AG04449 (cell line): ENCODE results near the gene ADGRL1.
"Not testable (repeated sequence)": the region's sequence is repeated elsewhere in the genome, so short reads cannot be mapped to it uniquely, and the experiment has no call there.

ENCODE experiments used
- CTCF ChIA-PET: fragments of 350-600 bp; formaldehyde crosslinking; extraction: SDS; loops from one replicate; lab custom pipeline; 2021; ENCODE audit warnings: antibody characterized with exemption; lab: Yijun Ruan, JAX
- POLR2A ChIA-PET: fragments of 400-600, 350-600 bp; formaldehyde crosslinking; extraction: SDS; loops from one replicate; lab custom pipeline; 2020; ENCODE audit warnings: antibody characterized with exemption, inconsistent platforms; lab: Yijun Ruan, JAX
- DNase-seq: peaks from one replicate; pipeline ENCODE4 v3.0.0-alpha.2; 2010; ENCODE audit warnings: low read depth, low spot score
- H3K4me3 ChIP-seq: 2 replicates; pipeline ENCODE4 v1.5.1; 2011; ENCODE audit warnings: low read depth, mild to moderate bottlenecking, control low read depth, low read length
- TF ChIP-seq, protein P1 (sequence below): IDR thresholded peaks from one replicate; pipeline ENCODE4 v1.5.1; 2011; ENCODE audit warnings: mild to moderate bottlenecking, moderate library complexity, low read length, control low read depth, inconsistent platforms; ENCODE audit not compliant: insufficient read depth; ENCODE audit errors: missing control alignments

Gene ADGRL1

DNA sequence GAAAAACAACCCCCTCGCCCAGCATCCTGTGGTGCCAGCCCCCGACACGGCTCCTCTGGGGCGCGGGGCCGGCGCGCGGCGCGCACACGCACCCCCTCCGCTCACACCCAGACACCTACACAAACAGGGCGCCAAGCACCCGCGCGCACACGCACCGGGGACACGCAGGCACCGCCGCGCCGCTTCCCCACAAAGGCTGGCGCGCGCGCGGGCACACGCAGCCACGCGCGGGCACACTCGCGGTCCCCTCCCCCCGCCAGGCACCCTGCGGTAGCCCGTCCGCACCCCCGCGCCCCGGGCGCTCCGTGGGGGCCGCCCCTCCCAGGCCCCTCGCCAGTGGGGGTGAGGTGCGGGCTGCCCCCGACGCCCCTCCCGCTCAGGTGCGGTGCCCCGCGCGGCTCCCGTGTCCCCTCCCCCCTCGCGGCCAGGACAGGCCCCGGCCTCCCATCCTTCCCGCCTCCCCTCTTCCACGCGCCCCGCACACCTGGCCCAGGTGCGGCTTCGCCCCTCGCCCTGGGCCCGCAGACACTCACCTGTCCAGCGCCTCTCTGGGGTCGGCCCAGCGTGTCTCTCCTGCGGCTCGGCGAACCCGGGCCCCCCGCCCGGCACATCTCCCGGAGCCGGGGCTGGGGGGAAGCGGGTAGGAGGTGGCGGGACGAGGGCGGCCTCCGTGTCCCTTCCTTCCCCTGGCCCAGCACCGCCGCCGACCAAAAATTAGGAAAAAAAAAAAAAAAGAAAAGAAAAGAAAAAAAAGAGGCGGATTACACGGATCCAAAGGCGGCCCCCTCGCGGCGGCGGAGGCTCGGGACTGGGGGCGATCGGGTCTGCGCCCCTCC is at the start of gene ADGRL1:
ADGRL1 (minus strand) TSS at position 718 of the 836 bp plus-strand sequence. CDS start 22,567 bp downstream, outside the sequence.
- CTCF ChIA-PET, DNase-seq, POLR2A ChIA-PET: not testable (repeated sequence)
- peak within 1 kb of the TSS; percentile 53 for H3K4me3 ChIP-seq

GRCh38 chr19:14255316-14255715 is 49.3 kb upstream of the ADGRL1 start:
- DNase-seq, POLR2A ChIA-PET: not testable (repeated sequence)

GRCh38 chr19:14253822-14254599 is 48.0 kb upstream of the ADGRL1 start:
- CTCF ChIA-PET = interaction anchor here (1.0 kb wide), 1 partner anchor 37 kb away, joined by 3 read pairs; no protein-coding TSS in a partner anchor
- H3K4me3 ChIP-seq, DNase-seq, POLR2A ChIA-PET: not testable (repeated sequence)

More at GRCh38 chr19:14255316-14255715, 49.3 kb upstream of the ADGRL1 start:
- H3K4me3 ChIP-seq, CTCF ChIA-PET: not testable (repeated sequence)

DNA sequence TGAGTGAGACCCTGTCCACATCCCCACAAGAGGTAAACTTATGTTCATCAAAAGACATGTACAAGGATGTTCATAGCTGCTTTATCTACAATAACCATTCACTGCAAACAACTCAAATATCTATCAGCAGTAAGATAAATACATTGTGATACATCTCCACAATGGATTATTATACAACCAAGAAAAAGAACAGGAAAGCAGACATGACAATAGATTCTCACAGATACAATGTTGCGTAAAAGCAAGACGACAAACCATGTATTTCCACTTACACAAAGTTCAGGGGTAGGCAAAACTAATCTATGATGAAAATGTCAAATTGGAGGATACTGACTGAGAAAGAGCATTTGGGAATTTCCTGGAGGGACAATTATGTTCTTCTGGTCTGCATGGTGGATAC is 46.2 kb upstream of the ADGRL1 start:
- CTCF ChIA-PET, POLR2A ChIA-PET, DNase-seq, H3K4me3 ChIP-seq: not testable (repeated sequence)

DNA sequence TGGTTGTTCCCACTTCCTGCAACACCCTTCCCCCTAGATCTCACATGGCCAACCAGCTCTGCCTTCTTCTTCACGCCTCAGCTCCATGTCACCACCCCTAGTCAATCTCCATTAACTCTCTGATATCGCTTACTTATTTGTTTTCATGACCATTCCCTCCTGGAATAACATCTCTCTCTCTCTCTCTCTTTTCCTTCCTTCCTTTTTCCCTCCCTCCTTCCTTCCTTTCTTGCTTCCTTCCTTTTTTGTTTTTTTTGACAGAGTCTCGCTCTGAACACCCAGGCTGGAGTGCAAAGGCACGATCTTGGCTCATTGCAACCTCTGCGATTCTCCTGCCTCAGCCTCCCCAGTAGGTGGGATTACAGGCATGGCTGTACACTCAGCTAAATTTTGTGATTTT is 44.9 kb upstream of the ADGRL1 start:
- H3K4me3 ChIP-seq = no peak overlapping the region
- ChIA-PET POLR2A (no interaction called here), CTCF (no interaction called here)
- no peak for DNase-seq
- TF ChIP-seq, protein P1, sequence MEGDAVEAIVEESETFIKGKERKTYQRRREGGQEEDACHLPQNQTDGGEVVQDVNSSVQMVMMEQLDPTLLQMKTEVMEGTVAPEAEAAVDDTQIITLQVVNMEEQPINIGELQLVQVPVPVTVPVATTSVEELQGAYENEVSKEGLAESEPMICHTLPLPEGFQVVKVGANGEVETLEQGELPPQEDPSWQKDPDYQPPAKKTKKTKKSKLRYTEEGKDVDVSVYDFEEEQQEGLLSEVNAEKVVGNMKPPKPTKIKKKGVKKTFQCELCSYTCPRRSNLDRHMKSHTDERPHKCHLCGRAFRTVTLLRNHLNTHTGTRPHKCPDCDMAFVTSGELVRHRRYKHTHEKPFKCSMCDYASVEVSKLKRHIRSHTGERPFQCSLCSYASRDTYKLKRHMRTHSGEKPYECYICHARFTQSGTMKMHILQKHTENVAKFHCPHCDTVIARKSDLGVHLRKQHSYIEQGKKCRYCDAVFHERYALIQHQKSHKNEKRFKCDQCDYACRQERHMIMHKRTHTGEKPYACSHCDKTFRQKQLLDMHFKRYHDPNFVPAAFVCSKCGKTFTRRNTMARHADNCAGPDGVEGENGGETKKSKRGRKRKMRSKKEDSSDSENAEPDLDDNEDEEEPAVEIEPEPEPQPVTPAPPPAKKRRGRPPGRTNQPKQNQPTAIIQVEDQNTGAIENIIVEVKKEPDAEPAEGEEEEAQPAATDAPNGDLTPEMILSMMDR = no peak

DNA sequence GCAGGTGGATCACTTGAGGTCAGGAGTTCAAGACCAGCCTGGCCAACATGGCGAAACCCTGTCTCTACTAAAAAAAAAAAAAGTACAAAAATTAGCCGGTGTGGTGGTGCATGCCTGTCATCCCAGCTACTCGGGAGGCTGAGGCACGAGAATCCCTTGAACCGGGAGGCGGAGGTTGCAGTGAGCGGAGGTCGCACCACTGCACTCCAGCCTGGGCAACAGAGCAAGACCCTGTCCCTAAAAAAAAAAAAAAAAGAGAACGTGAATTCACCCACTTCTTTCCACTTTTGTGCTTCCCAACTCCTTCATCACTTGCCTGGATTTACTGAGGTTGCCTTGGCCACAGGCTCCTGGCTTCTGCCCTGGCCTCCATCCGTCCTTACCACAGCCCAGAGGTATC is 44.3 kb upstream of the ADGRL1 start:
- POLR2A ChIA-PET, DNase-seq, CTCF ChIA-PET: not testable (repeated sequence)

DNA sequence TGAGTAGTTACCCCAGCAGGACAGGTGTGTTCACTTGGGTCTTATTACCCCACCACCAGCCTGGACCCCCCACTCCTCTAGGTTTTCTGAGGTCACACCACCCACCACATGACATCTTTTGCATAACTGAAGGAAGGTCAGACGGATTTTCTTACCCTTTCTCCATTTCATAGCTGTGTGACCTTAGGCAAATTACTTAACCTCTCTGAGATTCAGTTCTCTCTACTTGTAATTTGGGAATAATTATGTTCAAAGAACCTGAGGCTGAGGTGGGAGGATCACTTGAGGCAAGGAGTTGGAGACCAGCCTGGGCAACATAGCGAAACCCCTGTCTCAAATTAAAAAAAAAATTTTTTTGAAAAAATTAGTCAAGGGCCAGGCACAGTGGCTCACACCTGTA is 43.9 kb upstream of the ADGRL1 start:
- POLR2A ChIA-PET = interaction anchor here (0.6 kb wide), 1 partner anchor 57 kb away, joined by 3 read pairs; no protein-coding TSS in a partner anchor
- DNase-seq, H3K4me3 ChIP-seq, CTCF ChIA-PET: not testable (repeated sequence)

More for the DNA sequence above, 44.3 kb upstream of the ADGRL1 start:
- not testable (repeated sequence) for H3K4me3 ChIP-seq

- CTCF ChIA-PET, DNase-seq: not testable (repeated sequence)
- POLR2A ChIA-PET = interaction anchor here (0.6 to 0.7 kb wide), 2 partner anchors 56 to 402 kb away, joined by 3 read pairs; no protein-coding TSS in a partner anchor
- H3K4me3 ChIP-seq = peak overlapping the region; percentile 49
Measured at GRCh38 chr19:14249012-14249754, 43.2 kb upstream of the ADGRL1 start.

- POLR2A ChIA-PET = no interaction called here
- no peak for DNase-seq
- peak overlapping the region; percentile 49 for H3K4me3 ChIP-seq
- TF ChIP-seq, protein P1 = no peak
- CTCF ChIA-PET = no interaction called here
Measured at GRCh38 chr19:14248578-14249011, 42.6 kb upstream of the ADGRL1 start.

GRCh38 chr19:14247548-14248471 is 41.8 kb upstream of the ADGRL1 start:
- H3K4me3 ChIP-seq, CTCF ChIA-PET, DNase-seq, POLR2A ChIA-PET: not testable (repeated sequence)

DNA sequence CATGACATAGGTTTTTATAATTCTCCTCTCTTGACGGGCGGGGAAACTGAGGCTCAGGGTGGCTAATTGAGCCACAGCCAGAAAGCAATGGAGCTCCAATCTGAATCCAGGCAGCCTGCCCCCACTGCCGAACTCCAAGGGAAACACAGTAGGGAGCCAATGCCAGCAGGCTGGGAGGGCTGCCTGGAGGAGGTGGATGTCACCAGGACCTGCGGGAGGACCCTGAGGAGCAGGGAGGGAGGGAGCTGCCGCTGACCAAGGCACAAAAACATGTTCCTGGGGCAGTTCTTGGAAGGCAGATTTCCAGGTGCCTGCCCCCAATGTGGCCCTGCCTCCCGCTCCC is 41.2 kb upstream of the ADGRL1 start:
- DNase-seq, H3K4me3 ChIP-seq, POLR2A ChIA-PET, CTCF ChIA-PET: not testable (repeated sequence)

DNA sequence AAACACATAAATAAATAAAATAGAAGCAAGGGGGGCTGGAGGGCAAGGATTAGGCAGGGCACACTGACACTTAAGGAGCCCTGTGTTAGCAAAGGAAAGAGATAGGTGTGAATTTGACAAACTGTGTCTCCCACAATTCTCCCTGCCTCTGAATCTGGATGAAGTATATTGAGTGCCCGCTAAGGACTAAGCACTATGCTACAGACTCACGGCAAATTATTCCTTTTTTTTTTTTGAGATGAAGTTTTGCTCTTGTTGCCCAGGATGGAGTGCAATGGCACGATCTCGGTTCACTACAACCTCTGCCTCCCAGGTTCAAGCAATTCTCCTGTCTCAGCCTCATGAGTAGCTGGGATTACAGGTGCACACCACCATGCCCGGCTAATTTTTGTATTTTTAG is 38.4 kb upstream of the ADGRL1 start:
- CTCF ChIA-PET, H3K4me3 ChIP-seq, DNase-seq, POLR2A ChIA-PET: not testable (repeated sequence)
